GM12878 (cell line): ENCODE data around the gene TLX1. TPM values are rescaled to one million over a fixed set of nuclear protein-coding genes. Genes with fewer than 3 reads are reported as not detected.
"Not testable (repeated sequence)": the region's sequence is repeated elsewhere in the genome, so short reads cannot be mapped to it uniquely, and the experiment has no call there.

ENCODE experiments used
- ATAC-seq: fragments of 200-7000 bp; cut with Tn5 transposase; 3 replicates; pipeline ENCODE4 v1.9.1; 2020; ENCODE audit warnings: mild to moderate bottlenecking, moderate library complexity
- BruUV-seq: library from RNA; stranded (reverse); fragments of 400-500 nt; replicated peaks from 2 replicates; lab custom pipeline; 2021; lab: Mats Ljungman, UMichigan
- CTCF ChIA-PET: fragments of 300-600 bp; sonication (Branson Sonifier 250); formaldehyde crosslinking; extraction: SDS; loops from one replicate; lab custom pipeline; 2021; ENCODE audit warnings: inconsistent platforms; lab: Yijun Ruan, JAX
- POLR2A ChIA-PET: fragments of 350-600 bp; formaldehyde crosslinking; extraction: SDS; loops from one replicate; lab custom pipeline; 2021; ENCODE audit warnings: inconsistent platforms; lab: Charles Lee
- RAD21 ChIA-PET: fragments of 300-600 bp; sonication (Branson Sonifier 250); formaldehyde crosslinking; loops from one replicate; lab custom pipeline; 2023; ENCODE audit warnings: antibody characterized with exemption; ENCODE audit not compliant: unreplicated experiment; lab: Charles Lee
- SMC1A ChIA-PET: fragments of 300-600 bp; sonication (Branson Sonifier 250); formaldehyde crosslinking; loops from one replicate; lab custom pipeline; 2023; ENCODE audit not compliant: unreplicated experiment, uncharacterized antibody; lab: Charles Lee
- DNase-seq: peaks from one replicate; pipeline ENCODE4 v3.0.0-alpha.2; 2011; ENCODE audit warnings: low read depth, low spot score
- FAIRE-seq: peaks from 3 replicates; lab custom pipeline; 2011; peaks lifted over from hg19 to GRCh38; lab: Jason Lieb, UNC
- H2AFZ ChIP-seq: 2 replicates; pipeline ENCODE4 v1.6.0; 2011; ENCODE audit warnings: low read depth, low read length, control low read depth; ENCODE audit not compliant: control insufficient read depth
- H3K27ac ChIP-seq: 2 replicates; pipeline ENCODE4 v1.5.1; 2011; ENCODE audit warnings: control low read depth; ENCODE audit not compliant: control insufficient read depth, insufficient read depth
- H3K27me3 ChIP-seq, 2 experiments: replicated peaks in 1 of 2; 2 replicates each; pipeline versions ENCODE4 v1.6.0 to v1.6.1; 2011; ENCODE audit warnings: low read length in 1 of 2; ENCODE audit not compliant: control insufficient read depth in 2 of 2, insufficient read depth in 2 of 2
- H3K36me3 ChIP-seq, 2 experiments: 2 replicates each; pipeline ENCODE4 v1.5.1; 2011; ENCODE audit warnings: low read length in 1 of 2; ENCODE audit not compliant: control insufficient read depth in 2 of 2, insufficient read depth in 2 of 2
- H3K4me1 ChIP-seq: 2 replicates; pipeline ENCODE4 v1.6.1; 2011; ENCODE audit warnings: mild to moderate bottlenecking, low read length, moderate library complexity, mixed read lengths; ENCODE audit not compliant: control insufficient read depth, insufficient read depth
- H3K4me2 ChIP-seq: 2 replicates; pipeline ENCODE4 v1.6.0; 2011; ENCODE audit warnings: control low read depth; ENCODE audit not compliant: control insufficient read depth, insufficient read depth
- H3K4me3 ChIP-seq: fragments of 200-600 bp; sonication (generic); 2 replicates; pipeline ENCODE4 v1.5.1; 2016
- H3K79me2 ChIP-seq: 2 replicates; pipeline ENCODE4 v1.6.0; 2011; ENCODE audit warnings: low read length; ENCODE audit not compliant: control insufficient read depth, insufficient read depth
- H3K9ac ChIP-seq: 2 replicates; pipeline ENCODE4 v1.8.0; 2011; ENCODE audit warnings: low read length, control low read depth, mixed read lengths; ENCODE audit not compliant: control insufficient read depth, insufficient read depth
- H3K9me3 ChIP-seq: replicated peaks from 3 replicates; pipeline ENCODE4 v1.5.1; 2011; ENCODE audit warnings: mild to moderate bottlenecking, low read length; ENCODE audit not compliant: control insufficient read depth, insufficient read depth
- H4K20me1 ChIP-seq: 2 replicates; pipeline ENCODE4 v1.6.0; 2011; ENCODE audit not compliant: control insufficient read depth, insufficient read depth
- CBX5 ChIP-seq: sonication (generic); IDR thresholded peaks from 2 replicates; pipeline ENCODE4 v1.6.1; 2016; ENCODE audit warnings: low read depth, moderate library complexity, mild to moderate bottlenecking, inconsistent platforms
- CTCF ChIP-seq, 3 experiments: IDR thresholded peaks in 2 of 3; conservative IDR thresholded peaks in 1 of 3; 2 replicates each; pipeline ENCODE4 v1.5.1; 2011; ENCODE audit warnings: low read depth in 3 of 3, low read length in 3 of 3, mild to moderate bottlenecking in 3 of 3, control low read depth in 2 of 3, moderate library complexity in 2 of 3, inconsistent platforms in 1 of 3, mixed read lengths in 1 of 3; ENCODE audit not compliant: control insufficient read depth in 2 of 3, insufficient read depth in 1 of 3; ENCODE audit errors: extremely low read depth in 1 of 3
- DPF2 ChIP-seq: fragments of 450-650 bp; IDR thresholded peaks from 2 replicates; pipeline ENCODE4 v1.6.1; 2017; ENCODE audit warnings: mild to moderate bottlenecking
- EED ChIP-seq: sonication (generic); IDR thresholded peaks from 2 replicates; pipeline ENCODE4 v1.6.1; 2016; ENCODE audit warnings: antibody characterized with exemption, low read depth
- EGR1 ChIP-seq, 2 experiments: IDR thresholded peaks; 1 replicate in 1 of 2; 2 replicates in 1 of 2; pipeline ENCODE4 v1.6.1; 2011 to 2012; ENCODE audit warnings: low read depth in 2 of 2, low read length in 2 of 2, borderline replicate concordance in 1 of 2, mild to moderate bottlenecking in 1 of 2, moderate library complexity in 1 of 2
- NR2F1 ChIP-seq: fragments of 450-650 bp; conservative IDR thresholded peaks from 2 replicates; pipeline ENCODE4 v1.6.1; 2017; ENCODE audit warnings: mild to moderate bottlenecking
- POLR2AphosphoS2 ChIP-seq: IDR thresholded peaks from 2 replicates; pipeline ENCODE4 v1.6.1; 2011; ENCODE audit warnings: low read depth, mild to moderate bottlenecking, low read length, improper control_type of control experiment, moderate library complexity
- POLR2AphosphoS5 ChIP-seq: IDR thresholded peaks from 2 replicates; pipeline ENCODE4 v1.6.1; 2011; ENCODE audit warnings: mild to moderate bottlenecking, low read length, inconsistent platforms
- SMARCA5 ChIP-seq: fragments of 450-650 bp; IDR thresholded peaks from 2 replicates; pipeline ENCODE4 v1.6.1; 2017; ENCODE audit warnings: mild to moderate bottlenecking
- SP1 ChIP-seq: IDR thresholded peaks from one replicate; pipeline ENCODE4 v1.6.1; 2011; ENCODE audit warnings: low read depth, low read length
- ZBTB4 ChIP-seq: fragments of 450-650 bp; formaldehyde crosslinking; IDR thresholded peaks from 2 replicates; pipeline ENCODE4 v1.4.0; 2022; ENCODE audit warnings: mild to moderate bottlenecking, moderate library complexity
- WGBS: methylation state at CpG from one replicate; pipeline ENCODE4 v1.1.6; 2016; ENCODE audit warnings: low lambda C conversion rate; ENCODE audit not compliant: insufficient replicate concordance, insufficient coverage; ENCODE audit errors: missing lambda C conversion rate; 5-methylcytosine and 5-hydroxymethylcytosine counted together
- in situ Hi-C: fragments of 300-500 bp; cut with MboI; formaldehyde crosslinking; loops from 9 replicates; pipeline ENCODE4 v1.14.3; 2018; ENCODE audit warnings: mixed read lengths
- intact Hi-C: fragments of 100-400 bp; cut with micrococcal nuclease; formaldehyde crosslinking; loops from one replicate; pipeline ENCODE4 v1.14.2; 2022; ENCODE audit not compliant: unreplicated experiment
- polyA plus RNA-seq, 11 experiments: library from polyadenylated mRNA; depleted of rRNA in 4 of 11; unstranded in 6 of 11; stranded (reverse) in 5 of 11; fragments of >200 nt; fragmentation: Nextera tagmentation in 4 of 11; fragmentation: Illumina TruSeq in 1 of 11; extraction: Ambion mirVana in 4 of 11; extraction: Trizol in 1 of 11; gene quantifications; 1 replicate in 1 of 11; 2 replicates in 10 of 11; pipeline versions ENCODE4 v1.2.1 to v1.2.3, GENCODE V29; 2011 to 2016; ENCODE audit warnings: inconsistent platforms in 2 of 11, missing spikeins in 2 of 11, low read depth in 1 of 11
- total RNA-seq, 4 experiments: library from RNA; depleted of rRNA in 3 of 4; stranded (reverse); fragments of >200 nt in 3 of 4; fragmentation: Illumina TruSeq in 1 of 4; extraction: Trizol in 1 of 4; gene quantifications; 2 replicates each; pipeline versions ENCODE4 v1.2.1 to v1.2.3, GENCODE V29; 2013 to 2021

TLX1 gene
- total and polyA plus RNA-seq, 10 of the 15 experiments (the other 5 are each of a cell fraction or from before 2014, with no cell fraction given) = not detected

- no peak for TF ChIP-seq CTCF (IDR thresholded peaks at IDR 0.05 in 2 of 3, conservative IDR thresholded peaks at IDR 0.05 in 1 of 3; ENCODE audit: control insufficient read depth in 2 of 3, extremely low read depth in 1 of 3, insufficient read depth in 1 of 3, low read depth in 3 of 3, low read length in 3 of 3)
- TF ChIP-seq POLR2AphosphoS2 = no peak
- no peak for TF ChIP-seq CBX5
- TF ChIP-seq SMARCA5 = no peak
- TF ChIP-seq DPF2 = no peak
- no peak for TF ChIP-seq EED
Measured at GRCh38 chr10:101151395-101151794, 20.3 kb downstream of the TLX1 start (continued).

GRCh38 chr10:101152316-101152715 lies 21.2 kb downstream of the TLX1 start:
- Histone ChIP-seq H4K20me1 (no peaks in the 10 kb centered on the region), H3K27me3 (peaks cover 4 to 9% of the 10 kb centered on the region in 2 experiments), H3K79me2 (no peaks in the 10 kb centered on the region), H3K4me2 (no peak overlapping the region)
- BruUV-seq = no TSS peak
- in situ Hi-C loops = no loop called here
- TF ChIP-seq EGR1 (IDR thresholded peaks at IDR 0.05; ENCODE audit: borderline replicate concordance in 1 of 2, low read depth in 2 of 2, low read length in 2 of 2) (no peak), POLR2AphosphoS5 (no peak), ZBTB4 (CRISPR knock-in tag) (no peak), NR2F1 (no peak), SP1 (no peak)
- TF ChIP-seq, all 136 proteins: peak for 0
- no peak overlapping the region for H3K4me3 ChIP-seq
- POLR2A ChIA-PET = no interaction called here
- no peak for DNase-seq
- no peaks in the 10 kb centered on the region for H3K4me1 ChIP-seq
- intact Hi-C loops = no loop called here
- SMC1A ChIA-PET = no interaction called here
- no peak for FAIRE-seq
- no peak overlapping the region for H2AFZ ChIP-seq
- WGBS = 30% methylated on average over 3 of the region's 3 CpGs
- H3K9me3 ChIP-seq = no peaks in the 10 kb centered on the region
- RAD21 ChIA-PET = no interaction called here
- CTCF ChIA-PET = interaction anchor here (1.1 to 3.9 kb wide), 4 partner anchors 9 to 101 kb away, joined by 3 to 19 read pairs (median 6); no protein-coding TSS in a partner anchor
- no peak for ATAC-seq
- H3K27ac ChIP-seq = no peak overlapping the region
- H3K9ac ChIP-seq = no peak overlapping the region
- no peaks in the 10 kb centered on the region for H3K36me3 ChIP-seq

- H3K4me1 ChIP-seq, intact Hi-C loops, BruUV-seq, H3K9me3 ChIP-seq, DNase-seq, ATAC-seq, H3K9ac ChIP-seq, in situ Hi-C loops, H3K4me2 ChIP-seq, H3K27ac ChIP-seq, FAIRE-seq, POLR2A ChIA-PET, H2AFZ ChIP-seq, H3K79me2 ChIP-seq, H4K20me1 ChIP-seq, H3K27me3 ChIP-seq, H3K4me3 ChIP-seq, H3K36me3 ChIP-seq: not testable (repeated sequence)
- SMC1A ChIA-PET = interaction anchor here (2.2 kb wide), 1 partner anchor 59 kb away, joined by 5 read pairs; no protein-coding TSS in a partner anchor
- CTCF ChIA-PET = interaction anchor here (0.7 to 1.0 kb wide), 3 partner anchors 10 to 124 kb away, joined by 3 to 5 read pairs (median 3); partner anchors contain the start of genes PDZD7 and SFXN3
- 74% methylated on average over 5 of the region's 5 CpGs for WGBS
- RAD21 ChIA-PET = interaction anchor here (1.6 kb wide), 1 partner anchor 13 kb away, joined by 5 read pairs; no protein-coding TSS in a partner anchor
Measured at GRCh38 chr10:101154506-101154905, 23.4 kb downstream of the TLX1 start.
